K562 (cell line): ENCODE data around the gene DEF6. TPM values are rescaled to one million over a fixed set of nuclear protein-coding genes. Genes with fewer than 3 reads are reported as not detected.
A peak's percentile ranks its signal among the peaks of the same experiment; 100 is the strongest.

Experiments
- E2F6 ChIP-seq, 2 experiments: IDR thresholded peaks; 2 replicates each; pipeline ENCODE4 v1.6.1; 2011; ENCODE audit warnings: borderline replicate concordance in 1 of 2, control low read depth in 1 of 2, low read depth in 1 of 2, low read length in 1 of 2, mild to moderate bottlenecking in 1 of 2, mixed read lengths in 1 of 2, moderate library complexity in 1 of 2; ENCODE audit not compliant: insufficient read depth in 1 of 2, insufficient read length in 1 of 2, poor library complexity in 1 of 2, severe bottlenecking in 1 of 2; ENCODE audit errors: extremely low read depth in 1 of 2
- ELF1 ChIP-seq: fragments of 200-800 bp; sonication (Bioruptor generic); IDR thresholded peaks from 2 replicates; pipeline ENCODE4 v1.6.1; 2016; ENCODE audit warnings: missing genetic modification characterization, missing compliant biosample characterization
- EP400 ChIP-seq: fragments of 450-650 bp; IDR thresholded peaks from 2 replicates; pipeline ENCODE4 v1.6.1; 2017; ENCODE audit warnings: antibody characterized with exemption, mild to moderate bottlenecking, moderate library complexity
- HNRNPL ChIP-seq: fragments of 200-400 bp; formaldehyde crosslinking; IDR thresholded peaks from 2 replicates; pipeline ENCODE4 v1.6.1; 2017; ENCODE audit warnings: low read depth, mild to moderate bottlenecking, low read length
- NFRKB ChIP-seq: fragments of 450-650 bp; IDR thresholded peaks from 2 replicates; pipeline ENCODE4 v1.6.1; 2016; ENCODE audit warnings: low read depth
- RAD51 ChIP-seq: fragments of 450-650 bp; IDR thresholded peaks from 2 replicates; pipeline ENCODE4 v1.7.1; 2016; ENCODE audit warnings: low read depth, mild to moderate bottlenecking, borderline replicate concordance
- REST ChIP-seq, 2 experiments: fragments of 450-650 bp; formaldehyde crosslinking in 1 of 2; IDR thresholded peaks; 2 replicates each; pipeline versions ENCODE4 v1.4.0 to v1.6.1; 2014 to 2020; ENCODE audit warnings: mild to moderate bottlenecking in 2 of 2, borderline replicate concordance in 1 of 2, low read depth in 1 of 2
- SMAD4 ChIP-seq: fragments of 250-450 bp; sonication (Bioruptor Pico); conservative IDR thresholded peaks from 2 replicates; pipeline ENCODE4 v1.8.0; 2021; ENCODE audit warnings: inconsistent platforms, mild to moderate bottlenecking, moderate library complexity
- TAF1 ChIP-seq: IDR thresholded peaks from 2 replicates; pipeline ENCODE4 v1.6.1; 2011; ENCODE audit warnings: mild to moderate bottlenecking, low read length, moderate library complexity; ENCODE audit not compliant: insufficient read depth, control insufficient read depth, severe bottlenecking; ENCODE audit errors: extremely low read depth
- TRIM24 ChIP-seq, 2 experiments: fragments of 450-650 bp; IDR thresholded peaks; 2 replicates each; pipeline ENCODE4 v1.6.1; 2016
- ZBTB11 ChIP-seq, 3 experiments: fragments of 200-800 bp in 1 of 3; fragments of 250-450 bp in 1 of 3; fragments of 450-650 bp in 1 of 3; sonication (Bioruptor Pico) in 1 of 3; sonication (Bioruptor generic) in 1 of 3; formaldehyde crosslinking in 1 of 3; IDR thresholded peaks; 2 replicates each; pipeline versions ENCODE4 v1.6.1 to v1.8.0; 2016 to 2022; ENCODE audit warnings: mild to moderate bottlenecking in 2 of 3, missing genetic modification characterization in 2 of 3, missing compliant biosample characterization in 1 of 3, moderate library complexity in 1 of 3
- polyA plus RNA-seq, 8 experiments: library from polyadenylated mRNA; depleted of rRNA in 4 of 8; stranded (reverse) in 5 of 8; unstranded in 3 of 8; fragments of >200 nt; fragmentation: Nextera tagmentation in 2 of 8; fragmentation: Illumina TruSeq in 1 of 8; extraction: Ambion mirVana in 2 of 8; extraction: Trizol in 1 of 8; gene quantifications; 2 replicates each; pipeline versions ENCODE4 v1.2.1 to v1.2.3, GENCODE V29; 2011 to 2014; ENCODE audit warnings: inconsistent platforms in 1 of 8, missing spikeins in 1 of 8
- total RNA-seq, 7 experiments: library from RNA; depleted of rRNA in 6 of 7; stranded (reverse); fragments of >200 nt in 6 of 7; fragmentation: Illumina TruSeq in 2 of 7; extraction: Trizol in 2 of 7; gene quantifications; 2 replicates each; pipeline versions ENCODE4 v1.2.1 to v1.2.3, GENCODE V29; 2011 to 2021; ENCODE audit warnings: low replicate concordance in 1 of 7
- TF ChIP-seq, protein P1 (sequence below): sonication (generic); formaldehyde crosslinking; IDR thresholded peaks from 2 replicates; pipeline ENCODE4 v1.8.1; 2023; ENCODE audit warnings: mild to moderate bottlenecking, missing genetic modification reagents

Gene DEF6
- total and polyA plus RNA-seq, 9 of the 15 experiments (the other 6 are each of a cell fraction or from before 2014, with no cell fraction given) = 1.3 to 44.6 (median 22.7) TPM

GRCh38 chr6:35363293-35363750, 65.7 kb downstream of the DEF6 start (continued):
- TF ChIP-seq RAD51 (peak; percentile 70; the same call in 1 of the 2 replicates), HNRNPL (no peak), EP400 (peak; percentile 66), E2F6 (IDR thresholded peaks at IDR 0.05; ENCODE audit: borderline replicate concordance in 1 of 2, extremely low read depth in 1 of 2, insufficient read depth in 1 of 2, insufficient read length in 1 of 2, low read depth in 1 of 2, low read length in 1 of 2, poor library complexity in 1 of 2, severe bottlenecking in 1 of 2) (peak in 1 of 2 experiments; percentile 26), TRIM24 (IDR thresholded peaks at IDR 0.05) (peak in 1 of 2 experiments; percentile 64; a peak in 3 of 4 replicates), TAF1 (peak; percentile 12), ZBTB11 (CRISPR knock-in tag; IDR thresholded peaks at IDR 0.05) (peak in 1 of 3 experiments; percentile 81; a peak in 2 of 6 replicates), NFRKB (no peak; the same call in 1 of the 2 replicates), SMAD4 (CRISPR knock-in tag) (0 out of 2 replicates have a peak, but pooled peaks have one; percentile 21), REST (IDR thresholded peaks at IDR 0.05; ENCODE audit: borderline replicate concordance) (peak; percentile 41), REST (CRISPR knock-in tag; IDR thresholded peaks at IDR 0.05; ENCODE audit: low read depth) (no peak), ELF1 (tag) (peak; percentile 51; the same call in 1 of the 2 replicates)
- TF ChIP-seq, protein P1, sequence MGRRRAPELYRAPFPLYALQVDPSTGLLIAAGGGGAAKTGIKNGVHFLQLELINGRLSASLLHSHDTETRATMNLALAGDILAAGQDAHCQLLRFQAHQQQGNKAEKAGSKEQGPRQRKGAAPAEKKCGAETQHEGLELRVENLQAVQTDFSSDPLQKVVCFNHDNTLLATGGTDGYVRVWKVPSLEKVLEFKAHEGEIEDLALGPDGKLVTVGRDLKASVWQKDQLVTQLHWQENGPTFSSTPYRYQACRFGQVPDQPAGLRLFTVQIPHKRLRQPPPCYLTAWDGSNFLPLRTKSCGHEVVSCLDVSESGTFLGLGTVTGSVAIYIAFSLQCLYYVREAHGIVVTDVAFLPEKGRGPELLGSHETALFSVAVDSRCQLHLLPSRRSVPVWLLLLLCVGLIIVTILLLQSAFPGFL = no peak
